HT1080 (cell line): ENCODE results near the gene USP17L11. TPM values are rescaled to one million over a fixed set of nuclear protein-coding genes. Genes with fewer than 3 reads are reported as not detected.
"Not testable (repeated sequence)": the region's sequence is repeated elsewhere in the genome, so short reads cannot be mapped to it uniquely, and the experiment has no call there.

Experiments used
- DNase-seq: peaks from one replicate; pipeline ENCODE4 v3.0.0-alpha.2; 2015; ENCODE audit warnings: low read depth
- polyA plus RNA-seq, 2 experiments: library from polyadenylated mRNA; depleted of rRNA; stranded (reverse); fragments of >200 nt; gene quantifications; 2 replicates each; pipeline ENCODE4 v1.2.3, GENCODE V29; 2015
- total RNA-seq: library from RNA; depleted of rRNA; stranded (reverse); fragments of >200 nt; shearing (Covaris generic); gene quantifications from 2 replicates; pipeline ENCODE4 v1.2.3, GENCODE V29; 2014; rRNA removed

The USP17L11 gene, protein sequence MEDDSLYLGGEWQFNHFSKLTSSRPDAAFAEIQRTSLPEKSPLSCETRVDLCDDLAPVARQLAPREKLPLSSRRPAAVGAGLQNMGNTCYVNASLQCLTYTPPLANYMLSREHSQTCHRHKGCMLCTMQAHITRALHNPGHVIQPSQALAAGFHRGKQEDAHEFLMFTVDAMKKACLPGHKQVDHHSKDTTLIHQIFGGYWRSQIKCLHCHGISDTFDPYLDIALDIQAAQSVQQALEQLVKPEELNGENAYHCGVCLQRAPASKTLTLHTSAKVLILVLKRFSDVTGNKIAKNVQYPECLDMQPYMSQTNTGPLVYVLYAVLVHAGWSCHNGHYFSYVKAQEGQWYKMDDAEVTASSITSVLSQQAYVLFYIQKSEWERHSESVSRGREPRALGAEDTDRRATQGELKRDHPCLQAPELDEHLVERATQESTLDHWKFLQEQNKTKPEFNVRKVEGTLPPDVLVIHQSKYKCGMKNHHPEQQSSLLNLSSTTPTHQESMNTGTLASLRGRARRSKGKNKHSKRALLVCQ
- not detected in 2 replicates for total RNA-seq
- not detected in 2 replicates for polyA plus RNA-seq (2015; cell fraction: cytosol; rRNA removed)
- polyA plus RNA-seq (2015; cell fraction: nucleus; rRNA removed) = not detected in 2 replicates

DNA sequence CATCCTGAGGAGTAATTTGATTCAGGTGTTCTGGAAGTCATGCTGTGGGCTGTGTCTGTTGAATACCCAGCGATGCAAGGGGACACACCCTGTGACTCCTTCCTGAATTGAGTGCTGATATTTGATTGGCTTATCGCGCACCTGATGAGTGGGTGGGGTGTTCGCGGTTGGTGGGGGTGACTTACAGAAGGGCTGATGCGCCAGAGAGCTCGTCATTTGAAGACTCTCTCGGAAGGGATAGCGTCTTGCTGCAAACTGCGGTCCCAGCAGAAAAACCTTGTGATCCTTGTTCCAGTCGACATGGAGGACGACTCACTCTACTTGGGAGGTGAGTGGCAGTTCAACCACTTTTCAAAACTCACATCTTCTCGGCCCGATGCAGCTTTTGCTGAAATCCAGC, at the start of gene USP17L11:
USP17L11 (plus strand) TSS at position 301 of the 400 bp plus-strand sequence; CDS start at position 301, 0 bp downstream.
- DNase-seq = not testable (repeated sequence)

DNA sequence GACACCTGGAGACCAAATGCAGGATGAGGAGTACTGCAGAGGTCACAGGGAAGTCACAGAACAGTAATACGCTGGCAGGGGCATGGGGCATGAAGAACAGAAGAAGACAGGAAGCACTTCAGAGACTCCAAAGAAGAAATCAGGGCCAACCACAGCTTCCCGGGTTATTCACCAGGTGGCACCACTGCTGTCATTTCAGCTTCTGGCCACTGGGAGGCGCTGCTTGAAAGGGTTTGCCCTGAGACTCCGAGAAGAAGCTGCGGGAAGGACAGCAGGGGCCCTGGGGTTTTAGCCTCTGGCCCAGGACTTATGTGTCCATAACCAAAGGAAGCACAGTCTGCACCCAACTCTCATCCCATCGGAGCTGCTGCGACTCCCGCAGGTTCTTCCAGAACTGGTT, 49.2 kb upstream of the USP17L11 start:
- DNase-seq = peak; percentile 21

DNA sequence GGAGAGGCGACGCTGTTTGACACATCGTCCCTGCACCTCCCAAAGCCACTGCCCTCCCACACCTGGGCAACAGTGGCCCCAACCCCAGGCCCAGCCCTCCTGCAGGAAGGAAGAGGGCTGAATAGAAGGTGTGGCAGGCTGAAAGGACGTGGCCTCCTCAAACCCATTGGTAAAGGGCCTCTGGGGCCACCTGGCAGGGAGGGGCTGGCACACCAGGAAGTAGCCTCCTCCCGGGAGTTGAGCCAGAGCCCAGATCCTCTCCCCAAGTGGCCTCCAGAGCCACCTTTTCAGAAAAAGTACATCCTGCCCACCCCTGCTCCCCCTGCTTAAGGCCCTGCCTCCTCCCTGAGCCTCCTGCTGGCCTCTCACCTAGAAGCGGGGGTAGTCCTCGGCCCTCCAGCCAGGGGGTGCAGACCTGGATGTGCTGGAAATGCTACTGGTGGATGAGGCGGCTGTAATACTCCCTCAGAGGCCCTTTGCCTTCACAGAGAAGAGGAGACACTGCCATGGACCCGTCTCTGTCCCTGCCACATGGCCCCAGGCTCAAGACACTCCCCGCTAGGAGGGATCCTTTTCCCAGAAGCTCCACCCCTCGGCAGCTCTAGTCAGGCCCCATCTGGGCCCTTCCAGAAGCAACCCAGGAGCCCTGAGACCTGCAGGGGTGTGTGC, 45.3 kb upstream of the USP17L11 start, which contains the start of gene FAM90A26:
FAM90A26 (plus strand) TSS at position 619 of the 669 bp plus-strand sequence. CDS start 2,764 bp downstream, outside the sequence.
- DNase-seq = not testable (repeated sequence)

DNA sequence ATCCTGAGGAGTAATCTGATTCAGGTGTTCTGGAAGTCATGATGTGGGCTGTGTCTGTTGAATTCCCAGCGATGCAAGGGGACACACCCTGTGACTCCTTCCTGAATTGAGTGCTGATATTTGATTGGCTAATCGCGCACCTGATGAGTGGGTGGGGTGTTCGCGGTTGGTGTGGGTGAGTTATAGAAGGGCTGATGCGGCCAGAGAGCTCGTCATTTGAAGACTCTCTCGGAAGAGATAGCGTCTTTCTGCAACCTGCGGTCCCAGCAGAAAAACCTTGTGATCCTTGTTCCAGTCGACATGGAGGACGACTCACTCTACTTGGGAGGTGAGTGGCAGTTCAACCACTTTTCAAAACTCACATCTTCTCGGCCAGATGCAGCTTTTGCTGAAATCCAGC, 4.8 kb upstream of the USP17L11 start, which contains the start of gene USP17L10:
USP17L10 (plus strand) TSS at position 301 of the 400 bp plus-strand sequence; CDS start at position 301, 0 bp downstream.
- DNase-seq = not testable (repeated sequence)

DNA sequence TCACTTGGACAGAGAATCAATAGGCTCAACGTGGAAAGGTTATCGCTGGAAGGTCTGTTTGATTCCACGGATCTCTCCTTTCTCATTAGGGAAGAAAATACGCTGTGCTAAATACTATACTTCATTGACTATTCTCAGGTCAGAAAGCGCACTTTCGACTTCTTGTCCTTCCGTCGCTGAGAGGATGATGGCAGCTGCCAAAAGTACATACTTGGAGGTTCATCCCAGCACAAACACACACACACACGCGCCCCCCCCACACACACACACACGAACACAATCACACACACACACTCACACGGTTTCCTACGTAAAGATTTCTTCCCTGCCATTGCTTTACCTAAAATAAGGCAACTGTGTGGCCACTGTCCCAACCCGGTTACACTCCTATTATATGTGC, 504 bp upstream of the USP17L11 start:
- DNase-seq = not testable (repeated sequence)

DNA sequence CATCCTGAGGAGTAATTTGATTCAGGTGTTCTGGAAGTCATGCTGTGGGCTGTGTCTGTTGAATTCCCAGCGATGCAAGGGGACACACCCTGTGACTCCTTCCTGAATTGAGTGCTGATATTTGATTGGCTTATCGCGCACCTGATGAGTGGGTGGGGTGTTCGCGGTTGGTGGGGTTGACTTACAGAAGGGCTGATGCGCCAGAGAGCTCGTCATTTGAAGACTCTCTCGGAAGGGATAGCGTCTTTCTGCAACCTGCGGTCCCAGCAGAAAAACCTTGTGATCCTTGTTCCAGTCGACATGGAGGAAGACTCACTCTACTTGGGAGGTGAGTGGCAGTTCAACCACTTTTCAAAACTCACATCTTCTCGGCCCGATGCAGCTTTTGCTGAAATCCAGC, 4.6 kb downstream of the USP17L11 start, which contains the start of gene USP17L12:
USP17L12 (plus strand) TSS at position 301 of the 400 bp plus-strand sequence; CDS start at position 301, 0 bp downstream.
- not testable (repeated sequence) for DNase-seq

DNA sequence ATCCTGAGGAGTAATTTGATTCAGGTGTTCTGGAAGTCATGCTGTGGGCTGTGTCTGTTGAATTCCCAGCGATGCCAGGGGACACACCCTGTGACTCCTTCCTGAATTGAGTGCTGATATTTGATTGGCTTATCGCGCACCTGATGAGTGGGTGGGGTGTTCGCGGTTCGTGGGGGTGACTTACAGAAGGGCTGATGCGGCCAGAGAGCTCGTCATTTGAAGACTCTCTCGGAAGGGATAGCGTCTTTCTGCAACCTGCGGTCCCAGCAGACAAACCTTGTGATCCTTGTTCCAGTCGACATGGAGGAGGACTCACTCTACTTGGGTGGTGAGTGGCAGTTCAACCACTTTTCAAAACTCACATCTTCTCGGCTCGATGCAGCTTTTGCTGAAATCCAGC, 9.4 kb downstream of the USP17L11 start, which contains the start of gene USP17L13:
USP17L13 (plus strand) TSS at position 301 of the 400 bp plus-strand sequence; CDS start at position 301, 0 bp downstream.
- not testable (repeated sequence) for DNase-seq

DNA sequence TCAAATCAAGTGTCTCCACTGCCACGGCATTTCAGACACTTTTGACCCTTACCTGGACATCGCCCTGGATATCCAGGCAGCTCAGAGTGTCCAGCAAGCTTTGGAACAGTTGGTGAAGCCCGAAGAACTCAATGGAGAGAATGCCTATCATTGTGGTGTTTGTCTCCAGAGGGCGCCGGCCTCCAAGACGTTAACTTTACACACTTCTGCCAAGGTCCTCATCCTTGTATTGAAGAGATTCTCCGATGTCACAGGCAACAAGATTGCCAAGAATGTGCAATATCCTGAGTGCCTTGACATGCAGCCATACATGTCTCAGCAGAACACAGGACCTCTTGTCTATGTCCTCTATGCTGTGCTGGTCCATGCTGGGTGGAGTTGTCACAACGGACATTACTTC, 15.0 kb downstream of the USP17L11 start:
- not testable (repeated sequence) for DNase-seq

DNA sequence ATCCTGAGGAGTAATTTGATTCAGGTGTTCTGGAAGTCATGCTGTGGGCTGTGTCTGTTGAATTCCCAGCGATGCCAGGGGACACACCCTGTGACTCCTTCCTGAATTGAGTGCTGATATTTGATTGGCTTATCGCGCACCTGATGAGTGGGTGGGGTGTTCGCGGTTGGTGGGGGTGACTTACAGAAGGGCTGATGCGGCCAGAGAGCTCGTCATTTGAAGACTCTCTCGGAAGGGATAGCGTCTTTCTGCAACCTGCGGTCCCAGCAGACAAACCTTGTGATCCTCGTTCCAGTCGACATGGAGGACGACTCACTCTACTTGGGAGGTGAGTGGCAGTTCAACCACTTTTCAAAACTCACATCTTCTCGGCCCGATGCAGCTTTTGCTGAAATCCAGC, 18.9 kb downstream of the USP17L11 start, which contains the start of gene USP17L15:
USP17L15 (plus strand) TSS at position 301 of the 400 bp plus-strand sequence; CDS start at position 301, 0 bp downstream.
- not testable (repeated sequence) for DNase-seq

DNA sequence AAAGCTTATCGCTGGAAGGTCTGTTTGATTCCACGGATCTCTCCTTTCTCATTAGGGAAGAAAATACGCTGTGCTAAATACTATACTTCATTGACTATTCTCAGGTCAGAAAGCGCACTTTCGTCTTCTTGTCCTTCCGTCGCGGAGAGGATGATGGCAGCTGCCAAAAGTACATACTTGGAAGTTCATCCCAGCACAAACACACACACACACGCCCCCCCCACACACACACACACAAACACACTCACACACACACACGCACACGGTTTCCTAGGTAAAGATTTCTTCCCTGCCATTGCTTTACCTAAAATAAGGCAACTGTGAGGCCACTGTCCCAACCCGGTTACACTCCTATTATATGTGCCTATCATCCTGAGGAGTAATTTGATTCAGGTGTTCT, 23.3 kb downstream of the USP17L11 start:
- DNase-seq = peak; percentile 18

DNA sequence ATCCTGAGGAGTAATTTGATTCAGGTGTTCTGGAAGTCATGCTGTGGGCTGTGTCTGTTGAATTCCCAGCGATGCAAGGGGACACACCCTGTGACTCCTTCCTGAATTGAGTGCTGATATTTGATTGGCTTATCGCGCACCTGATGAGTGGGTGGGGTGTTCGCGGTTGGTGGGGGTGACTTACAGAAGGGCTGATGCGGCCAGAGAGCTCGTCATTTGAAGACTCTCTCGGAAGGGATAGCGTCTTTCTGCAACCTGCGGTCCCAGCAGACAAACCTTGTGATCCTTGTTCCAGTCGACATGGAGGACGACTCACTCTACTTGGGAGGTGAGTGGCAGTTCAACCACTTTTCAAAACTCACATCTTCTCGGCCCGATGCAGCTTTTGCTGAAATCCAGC, 28.4 kb downstream of the USP17L11 start, which contains the start of gene USP17L17:
USP17L17 (plus strand) TSS at position 301 of the 400 bp plus-strand sequence; CDS start at position 301, 0 bp downstream.
- not testable (repeated sequence) for DNase-seq

DNA sequence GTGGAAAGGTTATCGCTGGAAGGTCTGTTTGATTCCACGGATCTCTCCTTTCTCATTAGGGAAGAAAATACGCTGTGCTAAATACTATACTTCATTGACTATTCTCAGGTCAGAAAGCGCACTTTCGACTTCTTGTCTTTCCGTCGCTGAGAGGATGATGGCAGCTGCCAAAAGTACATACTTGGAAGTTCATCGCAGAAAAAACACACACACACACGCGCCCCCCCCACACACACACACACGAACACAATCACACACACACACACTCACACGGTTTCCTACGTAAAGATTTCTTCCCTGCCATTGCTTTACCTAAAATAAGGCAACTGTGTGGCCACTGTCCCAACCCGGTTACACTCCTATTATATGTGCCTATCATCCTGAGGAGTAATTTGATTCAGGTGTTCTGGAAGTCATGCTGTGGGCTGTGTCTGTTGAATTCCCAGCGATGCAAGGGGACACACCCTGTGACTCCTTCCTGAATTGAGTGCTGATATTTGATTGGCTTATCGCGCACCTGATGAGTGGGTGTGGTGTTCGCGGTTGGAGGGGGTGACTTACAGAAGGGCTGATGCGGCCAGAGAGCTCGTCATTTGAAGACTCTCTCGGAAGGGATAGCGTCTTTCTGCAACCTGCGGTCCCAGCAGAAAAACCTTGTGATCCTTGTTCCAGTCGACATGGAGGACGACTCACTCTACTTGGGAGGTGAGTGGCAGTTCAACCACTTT, 32.9 kb downstream of the USP17L11 start, which contains the start of gene USP17L18:
USP17L18 (plus strand) TSS at position 678 of the 728 bp plus-strand sequence; CDS start at position 678, 0 bp downstream.
- DNase-seq = peak; percentile 0

DNA sequence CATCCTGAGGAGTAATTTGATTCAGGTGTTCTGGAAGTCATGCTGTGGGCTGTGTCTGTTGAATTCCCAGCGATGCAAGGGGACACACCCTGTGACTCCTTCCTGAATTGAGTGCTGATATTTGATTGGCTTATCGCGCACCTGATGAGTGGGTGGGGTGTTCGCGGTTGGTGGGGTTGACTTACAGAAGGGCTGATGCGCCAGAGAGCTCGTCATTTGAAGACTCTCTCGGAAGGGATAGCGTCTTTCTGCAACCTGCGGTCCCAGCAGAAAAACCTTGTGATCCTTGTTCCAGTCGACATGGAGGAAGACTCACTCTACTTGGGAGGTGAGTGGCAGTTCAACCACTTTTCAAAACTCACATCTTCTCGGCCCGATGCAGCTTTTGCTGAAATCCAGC, 37.9 kb downstream of the USP17L11 start, which contains the start of gene USP17L19:
USP17L19 (plus strand) TSS at position 301 of the 400 bp plus-strand sequence; CDS start at position 301, 0 bp downstream.
- not testable (repeated sequence) for DNase-seq

DNA sequence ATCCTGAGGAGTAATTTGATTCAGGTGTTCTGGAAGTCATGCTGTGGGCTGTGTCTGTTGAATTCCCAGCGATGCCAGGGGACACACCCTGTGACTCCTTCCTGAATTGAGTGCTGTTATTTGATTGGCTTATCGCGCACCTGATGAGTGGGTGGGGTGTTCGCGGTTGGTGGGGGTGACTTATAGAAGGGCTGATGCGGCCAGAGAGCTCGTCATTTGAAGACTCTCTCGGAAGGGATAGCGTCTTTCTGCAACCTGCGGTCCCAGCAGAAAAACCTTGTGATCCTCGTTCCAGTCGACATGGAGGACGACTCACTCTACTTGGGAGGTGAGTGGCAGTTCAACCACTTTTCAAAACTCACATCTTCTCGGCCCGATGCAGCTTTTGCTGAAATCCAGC, 42.6 kb downstream of the USP17L11 start, which contains the start of gene USP17L20:
USP17L20 (plus strand) TSS at position 301 of the 400 bp plus-strand sequence; CDS start at position 301, 0 bp downstream.
- DNase-seq = not testable (repeated sequence)

DNA sequence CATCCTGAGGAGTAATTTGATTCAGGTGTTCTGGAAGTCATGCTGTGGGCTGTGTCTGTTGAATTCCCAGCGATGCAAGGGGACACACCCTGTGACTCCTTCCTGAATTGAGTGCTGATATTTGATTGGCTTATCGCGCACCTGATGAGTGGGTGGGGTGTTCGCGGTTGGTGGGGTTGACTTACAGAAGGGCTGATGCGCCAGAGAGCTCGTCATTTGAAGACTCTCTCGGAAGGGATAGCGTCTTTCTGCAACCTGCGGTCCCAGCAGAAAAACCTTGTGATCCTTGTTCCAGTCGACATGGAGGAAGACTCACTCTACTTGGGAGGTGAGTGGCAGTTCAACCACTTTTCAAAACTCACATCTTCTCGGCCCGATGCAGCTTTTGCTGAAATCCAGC, 47.4 kb downstream of the USP17L11 start, which contains the start of gene USP17L21:
USP17L21 (plus strand) TSS at position 301 of the 400 bp plus-strand sequence; CDS start at position 301, 0 bp downstream.
- not testable (repeated sequence) for DNase-seq
